ENCODE data around the gene MGLL. TPM values are rescaled to one million over a fixed set of nuclear protein-coding genes. Genes with fewer than 3 reads are reported as not detected.

The MGLL gene
- total and polyA plus RNA-seq, 4 donors, result 25.5 to 48.6 (median 37.9) TPM

DNA sequence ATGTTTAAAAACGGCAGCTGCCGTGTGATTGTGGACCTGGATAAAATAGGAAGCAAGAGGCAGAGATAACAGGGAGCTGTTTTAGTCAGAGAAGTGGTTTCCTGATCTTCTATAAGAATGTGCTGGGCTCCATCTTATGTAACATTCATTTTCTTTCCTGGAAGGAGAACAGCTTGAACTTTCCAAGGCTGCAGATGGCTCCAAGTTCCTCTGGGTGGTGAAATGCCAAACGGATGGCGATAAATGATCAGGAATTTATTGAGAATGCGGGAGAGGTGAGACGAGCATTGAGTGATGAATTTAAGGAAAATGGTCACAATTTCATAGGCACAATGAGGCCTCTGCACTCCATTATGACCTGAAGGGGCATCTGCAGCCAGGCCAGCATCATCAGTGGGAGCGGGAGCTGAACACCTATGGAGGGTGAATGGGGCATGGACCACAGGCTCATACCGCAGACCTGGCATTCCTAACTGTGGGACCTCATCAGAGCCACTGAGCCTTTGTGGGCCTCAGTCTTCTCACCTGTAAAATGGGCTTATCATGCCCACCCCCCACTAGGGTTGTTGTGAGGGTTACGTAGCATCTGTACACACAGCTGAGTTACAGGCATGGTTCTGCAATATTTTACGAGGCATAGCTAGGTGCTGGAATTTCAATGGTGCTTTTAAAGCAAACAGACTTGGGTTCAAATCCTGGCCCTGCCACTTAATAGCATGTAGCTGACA is 17.1 kb downstream of the MGLL start:
- DNase-seq (ENCODE audit: low read depth in 4 of 6, low spot score in 6 of 6), result peak in 1 of 6 donors; percentile 84
- no peaks in the 10 kb centered on the region for H3K27me3 ChIP-seq (ENCODE audit: control insufficient read depth, insufficient read depth, low read length)
- H3K9me3 ChIP-seq (ENCODE audit: control insufficient read depth, insufficient read depth, low read length), result no peaks in the 10 kb centered on the region
- peaks cover 6% of the 10 kb centered on the region for H3K36me3 ChIP-seq (ENCODE audit: control insufficient read depth, insufficient read depth, low read length)
- H3K27ac ChIP-seq (ENCODE audit: low read depth, low read length), result no peak overlapping the region
- no peak overlapping the region for H3K4me3 ChIP-seq (ENCODE audit: low read depth, low read length)
- peaks cover 6% of the 10 kb centered on the region for H3K4me1 ChIP-seq (ENCODE audit: control insufficient read depth, insufficient read depth, low read length)
- WGBS (ENCODE audit: insufficient coverage), result 84% methylated on average over 7 of the region's 10 CpGs

DNA sequence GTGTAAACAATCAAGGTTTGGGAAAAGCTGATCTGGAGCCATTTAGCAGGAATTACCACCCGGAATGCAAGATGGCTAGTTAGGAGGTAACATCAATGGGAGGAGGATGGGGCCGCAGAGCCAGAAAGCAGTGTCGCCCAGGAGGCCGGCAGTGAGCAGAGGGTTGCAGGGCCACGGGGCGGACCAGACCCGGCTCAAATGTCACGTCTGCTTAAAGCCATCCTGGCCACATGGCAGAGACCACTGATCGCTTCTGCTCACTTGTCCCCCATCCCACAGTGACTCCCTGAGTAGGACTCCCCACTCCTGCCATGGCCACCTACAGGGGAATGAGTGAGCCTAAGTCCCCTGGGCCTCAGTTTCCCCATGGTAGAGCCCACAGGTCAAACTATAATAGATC is 18.2 kb downstream of the MGLL start:
- 81% methylated on average over 9 of the region's 9 CpGs for WGBS (ENCODE audit: insufficient coverage)
- Histone ChIP-seq H3K4me3 (ENCODE audit: low read depth, low read length) (no peak overlapping the region), H3K27ac (ENCODE audit: low read depth, low read length) (no peak overlapping the region), H3K9me3 (ENCODE audit: control insufficient read depth, insufficient read depth, low read length) (no peaks in the 10 kb centered on the region), H3K36me3 (ENCODE audit: control insufficient read depth, insufficient read depth, low read length) (no peaks in the 10 kb centered on the region), H3K27me3 (ENCODE audit: control insufficient read depth, insufficient read depth, low read length) (no peaks in the 10 kb centered on the region), H3K4me1 (ENCODE audit: control insufficient read depth, insufficient read depth, low read length) (peaks cover 6% of the 10 kb centered on the region)
- no peak for DNase-seq (ENCODE audit: low read depth in 4 of 6, low spot score in 6 of 6)

DNA sequence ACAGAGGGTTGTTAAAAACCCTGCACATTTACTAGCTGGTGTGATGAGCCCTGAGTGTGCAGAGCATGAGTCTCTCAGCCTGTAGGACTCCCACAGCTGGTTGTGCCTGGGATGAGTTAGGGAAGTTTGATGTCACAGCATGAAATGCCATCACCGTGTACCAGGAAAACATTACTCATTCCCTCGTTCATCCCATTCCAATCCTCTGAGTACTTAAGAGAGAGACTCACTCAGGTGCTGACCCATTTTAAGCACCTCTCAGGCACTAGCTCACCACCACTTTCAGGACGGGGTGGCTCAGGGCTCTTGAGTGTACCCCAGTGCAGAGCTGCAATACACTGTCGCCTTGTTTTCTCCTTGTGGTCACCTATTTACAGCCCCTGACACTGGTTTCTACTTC is 18.7 kb downstream of the MGLL start:
- no peaks in the 10 kb centered on the region for H3K9me3 ChIP-seq (ENCODE audit: control insufficient read depth, insufficient read depth, low read length)
- peaks cover 6% of the 10 kb centered on the region for H3K4me1 ChIP-seq (ENCODE audit: control insufficient read depth, insufficient read depth, low read length)
- no peaks in the 10 kb centered on the region for H3K36me3 ChIP-seq (ENCODE audit: control insufficient read depth, insufficient read depth, low read length)
- H3K4me3 ChIP-seq (ENCODE audit: low read depth, low read length), result no peak overlapping the region
- H3K27me3 ChIP-seq (ENCODE audit: control insufficient read depth, insufficient read depth, low read length), result no peaks in the 10 kb centered on the region
- no peak for DNase-seq (ENCODE audit: low read depth in 4 of 6, low spot score in 6 of 6)
- 56% methylated on average over 2 of the region's 4 CpGs for WGBS (ENCODE audit: insufficient coverage)
- no peak overlapping the region for H3K27ac ChIP-seq (ENCODE audit: low read depth, low read length)

DNA sequence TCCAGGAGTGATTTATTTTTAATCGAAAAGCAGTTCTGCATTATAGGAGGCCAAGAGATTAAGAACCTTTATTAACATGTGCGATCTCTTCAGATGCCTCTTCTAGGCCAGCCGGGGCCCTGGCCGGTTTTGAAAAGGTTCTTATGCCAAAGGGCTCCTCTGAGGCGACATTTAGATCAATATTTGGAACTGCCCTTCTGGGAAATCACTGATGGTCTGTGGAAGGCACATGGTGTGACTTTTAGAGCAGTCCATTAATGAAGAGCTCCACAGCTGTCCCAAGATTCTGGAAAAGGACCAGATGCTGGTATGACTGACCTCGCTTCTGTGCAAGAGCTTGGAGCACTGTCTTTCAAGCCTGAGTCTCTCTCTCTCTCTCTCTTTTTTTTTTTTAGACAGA is 19.7 kb downstream of the MGLL start:
- peak in 1 of 6 donors; percentile 79 for DNase-seq (ENCODE audit: low read depth in 4 of 6, low spot score in 6 of 6)
- no peaks in the 10 kb centered on the region for H3K27me3 ChIP-seq (ENCODE audit: control insufficient read depth, insufficient read depth, low read length)
- no peaks in the 10 kb centered on the region for H3K9me3 ChIP-seq (ENCODE audit: control insufficient read depth, insufficient read depth, low read length)
- no peak overlapping the region for H3K4me3 ChIP-seq (ENCODE audit: low read depth, low read length)
- 62% methylated on average over 6 of the region's 6 CpGs for WGBS (ENCODE audit: insufficient coverage)
- H3K36me3 ChIP-seq (ENCODE audit: control insufficient read depth, insufficient read depth, low read length), result no peaks in the 10 kb centered on the region
- peaks cover 6% of the 10 kb centered on the region for H3K4me1 ChIP-seq (ENCODE audit: control insufficient read depth, insufficient read depth, low read length)
- no peak overlapping the region for H3K27ac ChIP-seq (ENCODE audit: low read depth, low read length)

DNA sequence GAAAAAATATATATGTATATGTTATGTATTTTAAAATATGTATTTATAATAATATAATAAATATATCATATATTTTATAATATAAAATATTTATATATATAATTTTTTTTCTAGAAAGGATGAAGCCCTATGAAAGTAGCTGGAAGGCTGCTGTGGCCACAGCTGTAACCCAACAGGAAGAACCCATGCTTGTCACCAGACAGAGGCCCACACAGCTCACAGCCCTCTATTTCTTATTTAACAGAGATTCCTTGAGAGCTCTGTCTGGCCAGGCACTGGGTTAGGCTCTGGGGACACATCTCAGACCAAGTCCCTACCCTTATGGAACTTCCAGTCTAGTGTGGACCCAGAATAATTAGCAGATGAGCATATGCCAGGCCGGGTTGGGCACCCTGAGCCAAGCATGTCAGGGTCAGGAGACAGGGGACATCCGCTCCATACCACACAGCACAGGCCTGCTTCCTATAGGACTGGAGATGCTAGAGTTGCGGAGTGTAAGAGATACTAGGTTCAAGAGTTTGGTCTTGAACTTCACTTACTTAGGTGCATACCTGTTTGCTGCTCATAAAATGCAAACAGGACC is 20.5 kb downstream of the MGLL start:
- no peaks in the 10 kb centered on the region for H3K27me3 ChIP-seq (ENCODE audit: control insufficient read depth, insufficient read depth, low read length)
- H3K4me3 ChIP-seq (ENCODE audit: low read depth, low read length), result no peak overlapping the region
- no peak for DNase-seq (ENCODE audit: low read depth in 4 of 6, low spot score in 6 of 6)
- WGBS (ENCODE audit: insufficient coverage), result no CpG with 5 or more reads among the region's 3 CpGs
- H3K36me3 ChIP-seq (ENCODE audit: control insufficient read depth, insufficient read depth, low read length), result no peaks in the 10 kb centered on the region
- H3K27ac ChIP-seq (ENCODE audit: low read depth, low read length), result no peak overlapping the region
- H3K4me1 ChIP-seq (ENCODE audit: control insufficient read depth, insufficient read depth, low read length), result peaks cover 9% of the 10 kb centered on the region
- H3K9me3 ChIP-seq (ENCODE audit: control insufficient read depth, insufficient read depth, low read length), result no peaks in the 10 kb centered on the region

DNA sequence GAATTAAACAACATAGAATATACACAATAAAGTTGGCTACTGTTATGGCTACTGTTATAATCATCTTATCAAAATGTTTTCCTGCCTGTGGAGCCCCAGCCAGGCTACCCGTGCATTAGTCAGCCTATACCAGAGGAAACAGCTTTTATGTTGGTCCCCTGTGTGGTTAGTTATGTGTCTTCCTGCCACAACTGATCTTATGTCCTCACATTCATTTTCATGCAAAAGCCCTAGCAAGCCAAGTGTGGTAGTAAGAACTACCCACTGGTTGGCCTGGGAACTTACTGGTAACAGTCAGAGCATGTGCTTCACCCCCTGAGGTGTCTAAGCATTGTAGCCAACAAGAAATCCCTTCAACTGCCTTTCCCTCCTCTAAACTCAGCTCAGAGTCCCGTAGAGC is 21.8 kb downstream of the MGLL start:
- no peaks in the 10 kb centered on the region for H3K36me3 ChIP-seq (ENCODE audit: control insufficient read depth, insufficient read depth, low read length)
- no peaks in the 10 kb centered on the region for H3K9me3 ChIP-seq (ENCODE audit: control insufficient read depth, insufficient read depth, low read length)
- DNase-seq (ENCODE audit: low read depth in 4 of 6, low spot score in 6 of 6), result no peak
- no peak overlapping the region for H3K27ac ChIP-seq (ENCODE audit: low read depth, low read length)
- peaks cover 11% of the 10 kb centered on the region for H3K4me1 ChIP-seq (ENCODE audit: control insufficient read depth, insufficient read depth, low read length)
- no peaks in the 10 kb centered on the region for H3K27me3 ChIP-seq (ENCODE audit: control insufficient read depth, insufficient read depth, low read length)
- no CpG with 5 or more reads among the region's 2 CpGs for WGBS (ENCODE audit: insufficient coverage)
- H3K4me3 ChIP-seq (ENCODE audit: low read depth, low read length), result no peak overlapping the region

DNA sequence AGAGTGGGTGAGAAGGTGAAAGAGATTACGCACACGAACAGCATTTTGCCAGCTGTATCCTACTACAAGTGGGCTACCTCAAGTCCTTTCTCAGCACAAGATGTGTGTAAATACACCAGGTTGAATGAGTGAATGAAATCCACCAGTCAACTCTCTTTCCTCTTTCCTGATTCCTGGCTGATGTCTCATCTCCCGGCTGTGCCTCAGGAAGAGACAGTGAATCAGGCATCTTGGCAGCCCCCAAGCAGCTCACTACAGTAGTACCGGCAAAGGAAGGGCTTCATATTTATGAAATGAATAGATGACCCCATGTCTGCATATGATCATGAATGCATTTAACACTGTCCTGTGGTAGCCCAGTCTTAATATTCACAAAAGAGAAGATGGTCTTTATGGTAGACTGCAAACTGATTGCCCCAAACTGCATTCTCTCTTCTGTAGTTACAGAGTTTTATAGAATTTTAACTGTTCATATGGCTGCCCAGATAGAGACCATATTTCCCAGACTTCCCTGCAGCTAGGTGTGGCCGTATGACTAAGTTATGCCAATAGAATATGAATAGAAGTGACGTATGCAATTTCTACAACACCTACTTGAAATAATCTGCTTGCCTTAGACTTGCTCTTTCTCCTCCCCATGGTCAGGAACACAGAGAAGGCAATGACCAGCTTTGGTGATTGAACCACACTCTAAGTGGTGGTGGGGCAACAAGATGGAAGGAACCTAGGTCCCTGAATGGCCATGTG is 22.7 kb downstream of the MGLL start:
- Histone ChIP-seq H3K27ac (ENCODE audit: low read depth, low read length) (no peak overlapping the region), H3K4me3 (ENCODE audit: low read depth, low read length) (no peak overlapping the region), H3K9me3 (ENCODE audit: control insufficient read depth, insufficient read depth, low read length) (no peaks in the 10 kb centered on the region), H3K4me1 (ENCODE audit: control insufficient read depth, insufficient read depth, low read length) (peaks cover 11% of the 10 kb centered on the region), H3K27me3 (ENCODE audit: control insufficient read depth, insufficient read depth, low read length) (no peaks in the 10 kb centered on the region), H3K36me3 (ENCODE audit: control insufficient read depth, insufficient read depth, low read length) (no peaks in the 10 kb centered on the region)
- WGBS (ENCODE audit: insufficient coverage), result 87% methylated on average over 3 of the region's 6 CpGs
- no peak for DNase-seq (ENCODE audit: low read depth in 4 of 6, low spot score in 6 of 6)

DNA sequence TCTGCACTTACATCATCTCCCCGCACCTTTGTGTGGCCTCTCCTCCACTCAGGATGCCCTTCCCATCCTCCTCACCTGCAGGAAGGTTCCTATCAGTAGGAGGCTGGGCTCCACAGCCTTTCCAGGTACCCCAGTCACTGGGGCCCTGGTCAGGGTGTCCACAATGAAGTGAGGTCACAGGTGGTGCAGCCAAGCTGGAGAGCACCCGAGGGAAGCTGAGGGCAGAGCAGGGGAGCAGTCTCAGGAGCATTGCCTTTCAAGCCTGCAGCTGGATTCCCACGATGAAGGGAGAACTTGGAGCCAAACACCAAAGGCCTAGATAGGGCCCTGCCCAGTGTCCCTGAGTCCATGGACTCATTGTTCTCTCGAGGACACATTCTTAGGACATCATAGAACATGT is 23.6 kb downstream of the MGLL start:
- DNase-seq (ENCODE audit: low read depth in 4 of 6, low spot score in 6 of 6), result no peak
- WGBS (ENCODE audit: insufficient coverage), result 94% methylated on average over 4 of the region's 4 CpGs
- H3K4me3 ChIP-seq (ENCODE audit: low read depth, low read length), result no peak overlapping the region
- no peaks in the 10 kb centered on the region for H3K9me3 ChIP-seq (ENCODE audit: control insufficient read depth, insufficient read depth, low read length)
- H3K36me3 ChIP-seq (ENCODE audit: control insufficient read depth, insufficient read depth, low read length), result no peaks in the 10 kb centered on the region
- H3K4me1 ChIP-seq (ENCODE audit: control insufficient read depth, insufficient read depth, low read length), result peaks cover 11% of the 10 kb centered on the region
- no peaks in the 10 kb centered on the region for H3K27me3 ChIP-seq (ENCODE audit: control insufficient read depth, insufficient read depth, low read length)
- no peak overlapping the region for H3K27ac ChIP-seq (ENCODE audit: low read depth, low read length)

DNA sequence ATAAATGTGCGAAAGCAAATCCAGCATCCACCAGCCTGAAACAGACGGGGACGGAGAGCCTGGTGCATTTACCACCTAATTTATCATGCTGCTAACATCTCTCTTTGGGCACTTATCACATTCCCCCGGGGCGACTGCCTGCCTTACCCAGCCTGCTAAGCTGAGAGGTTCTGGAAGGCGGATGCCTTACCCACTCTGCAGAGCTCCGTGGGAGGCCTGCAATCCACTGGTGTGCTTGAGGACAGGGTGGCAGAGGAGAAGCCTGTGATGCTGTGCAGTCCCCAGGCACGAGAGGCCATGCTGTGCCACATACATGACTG is 25.5 kb downstream of the MGLL start:
- Histone ChIP-seq H3K4me1 (ENCODE audit: control insufficient read depth, insufficient read depth, low read length) (peaks cover 12% of the 10 kb centered on the region), H3K27ac (ENCODE audit: low read depth, low read length) (no peak overlapping the region)

More for the DNA sequence above, 25.5 kb downstream of the MGLL start:
- H3K36me3 ChIP-seq (ENCODE audit: control insufficient read depth, insufficient read depth, low read length), result no peaks in the 10 kb centered on the region
- H3K27me3 ChIP-seq (ENCODE audit: control insufficient read depth, insufficient read depth, low read length), result no peaks in the 10 kb centered on the region
- no peak for DNase-seq (ENCODE audit: low read depth in 4 of 6, low spot score in 6 of 6)
- 47% methylated on average over 8 of the region's 8 CpGs for WGBS (ENCODE audit: insufficient coverage)
- H3K9me3 ChIP-seq (ENCODE audit: control insufficient read depth, insufficient read depth, low read length), result no peaks in the 10 kb centered on the region
- H3K4me3 ChIP-seq (ENCODE audit: low read depth, low read length), result no peak overlapping the region

Measured in spinal cord (tissue), 10 donors.